GM19324 (cell line): ENCODE results near the gene SCGB1C1.

ENCODE experiments used
- ATAC-seq: cut with Tn5 transposase; IDR thresholded peaks from one replicate; pipeline ENCODE4 v1.9.1; 2021; ENCODE audit warnings: mild to moderate bottlenecking, moderate library complexity; ENCODE audit not compliant: unreplicated experiment, low FRiP score

SCGB1C1 gene

GRCh38 chr11:204587-205109, 11.8 kb downstream of the SCGB1C1 start:
- ATAC-seq, result no peak

- ATAC-seq, result no peak
These were observed 12.5 kb downstream of the SCGB1C1 start for GRCh38 chr11:205221-206001.

GRCh38 chr11:206002-206384, 13.1 kb downstream of the SCGB1C1 start:
- ATAC-seq, result no peak

GRCh38 chr11:206526-207207, 13.8 kb downstream of the SCGB1C1 start:
- ATAC-seq, result no peak

GRCh38 chr11:207208-207862, 14.5 kb downstream of the SCGB1C1 start, which contains the start of the genes BET1L and RIC8A:
Gene BET1L, minus strand, starts transcription at chr11:207399. Its CDS starts 78 bp downstream, at chr11:207321.
Gene RIC8A, plus strand, starts transcription at chr11:207708. Its CDS starts 1,147 bp downstream, at chr11:208855.
- ATAC-seq, result peak; percentile 80

- no peak for ATAC-seq
These were observed 14.9 kb downstream of the SCGB1C1 start for GRCh38 chr11:207863-208180.

- peak; percentile 44 for ATAC-seq
These were observed 15.5 kb downstream of the SCGB1C1 start for GRCh38 chr11:208181-208916.

- no peak for ATAC-seq
These were observed 16.0 kb downstream of the SCGB1C1 start for GRCh38 chr11:208917-209260.

- no peak for ATAC-seq
These were observed 16.6 kb downstream of the SCGB1C1 start for GRCh38 chr11:209275-210121.

- ATAC-seq, result no peak
These were observed 17.4 kb downstream of the SCGB1C1 start for GRCh38 chr11:210122-210802.

- ATAC-seq, result no peak
These were observed 17.9 kb downstream of the SCGB1C1 start for GRCh38 chr11:210803-211180.

- no peak for ATAC-seq
These were observed 18.4 kb downstream of the SCGB1C1 start for GRCh38 chr11:211295-211694.

GRCh38 chr11:211741-212140, 18.9 kb downstream of the SCGB1C1 start:
- ATAC-seq, result no peak

GRCh38 chr11:212150-213100, 19.5 kb downstream of the SCGB1C1 start:
- no peak for ATAC-seq

- ATAC-seq, result no peak
These were observed 20.2 kb downstream of the SCGB1C1 start for GRCh38 chr11:213111-213510.

- no peak for ATAC-seq
These were observed 21.2 kb downstream of the SCGB1C1 start for GRCh38 chr11:214083-214482.

- no peak for ATAC-seq
These were observed 22.7 kb downstream of the SCGB1C1 start for GRCh38 chr11:215581-216037.
